ENCODE data around the gene PPP2R5C.

The PPP2R5C gene

DNA sequence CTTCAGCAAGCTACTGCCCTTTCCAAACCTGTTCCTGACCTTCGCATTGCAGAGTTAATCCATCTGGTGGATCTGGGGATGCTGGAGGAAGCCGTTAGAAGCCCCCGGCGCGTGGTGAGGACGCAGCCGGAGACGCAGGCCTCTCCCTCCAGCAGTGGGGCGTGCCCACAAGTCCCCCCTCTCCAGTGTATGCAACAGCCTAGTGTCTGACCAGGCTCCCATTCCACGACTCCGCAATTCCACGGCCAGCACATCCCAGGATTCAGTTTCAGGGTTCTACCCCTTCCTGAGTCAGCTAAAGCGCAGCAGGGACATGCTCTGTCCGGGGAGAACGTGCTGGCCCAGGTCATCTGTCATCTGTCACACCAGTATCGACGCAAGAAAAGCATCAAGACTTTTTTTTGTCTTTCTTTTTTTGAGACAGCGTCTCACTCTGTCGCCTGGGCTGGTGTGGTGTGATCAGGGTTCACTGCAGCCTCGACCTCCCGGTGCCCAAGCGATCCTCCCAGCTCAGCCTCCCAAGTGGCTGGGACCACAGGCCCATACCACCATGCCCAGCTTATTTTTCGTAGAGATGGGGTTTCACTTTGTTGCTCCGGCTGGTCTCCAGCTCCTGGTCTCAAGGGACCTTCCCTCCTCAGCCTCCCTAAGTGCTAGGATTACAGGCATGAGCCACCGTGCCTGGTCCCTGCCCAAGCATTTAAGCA is 194.8 kb downstream of the PPP2R5C start:
- TF ChIP-seq, protein P1, sequence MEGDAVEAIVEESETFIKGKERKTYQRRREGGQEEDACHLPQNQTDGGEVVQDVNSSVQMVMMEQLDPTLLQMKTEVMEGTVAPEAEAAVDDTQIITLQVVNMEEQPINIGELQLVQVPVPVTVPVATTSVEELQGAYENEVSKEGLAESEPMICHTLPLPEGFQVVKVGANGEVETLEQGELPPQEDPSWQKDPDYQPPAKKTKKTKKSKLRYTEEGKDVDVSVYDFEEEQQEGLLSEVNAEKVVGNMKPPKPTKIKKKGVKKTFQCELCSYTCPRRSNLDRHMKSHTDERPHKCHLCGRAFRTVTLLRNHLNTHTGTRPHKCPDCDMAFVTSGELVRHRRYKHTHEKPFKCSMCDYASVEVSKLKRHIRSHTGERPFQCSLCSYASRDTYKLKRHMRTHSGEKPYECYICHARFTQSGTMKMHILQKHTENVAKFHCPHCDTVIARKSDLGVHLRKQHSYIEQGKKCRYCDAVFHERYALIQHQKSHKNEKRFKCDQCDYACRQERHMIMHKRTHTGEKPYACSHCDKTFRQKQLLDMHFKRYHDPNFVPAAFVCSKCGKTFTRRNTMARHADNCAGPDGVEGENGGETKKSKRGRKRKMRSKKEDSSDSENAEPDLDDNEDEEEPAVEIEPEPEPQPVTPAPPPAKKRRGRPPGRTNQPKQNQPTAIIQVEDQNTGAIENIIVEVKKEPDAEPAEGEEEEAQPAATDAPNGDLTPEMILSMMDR (IDR thresholded peaks at IDR 0.05; ENCODE audit: insufficient read depth, low read length, poor library complexity, severe bottlenecking) = no peak
- no peak overlapping the region for H3K4me3 ChIP-seq (replicated peaks; ENCODE audit: low read depth, low read length)

DNA sequence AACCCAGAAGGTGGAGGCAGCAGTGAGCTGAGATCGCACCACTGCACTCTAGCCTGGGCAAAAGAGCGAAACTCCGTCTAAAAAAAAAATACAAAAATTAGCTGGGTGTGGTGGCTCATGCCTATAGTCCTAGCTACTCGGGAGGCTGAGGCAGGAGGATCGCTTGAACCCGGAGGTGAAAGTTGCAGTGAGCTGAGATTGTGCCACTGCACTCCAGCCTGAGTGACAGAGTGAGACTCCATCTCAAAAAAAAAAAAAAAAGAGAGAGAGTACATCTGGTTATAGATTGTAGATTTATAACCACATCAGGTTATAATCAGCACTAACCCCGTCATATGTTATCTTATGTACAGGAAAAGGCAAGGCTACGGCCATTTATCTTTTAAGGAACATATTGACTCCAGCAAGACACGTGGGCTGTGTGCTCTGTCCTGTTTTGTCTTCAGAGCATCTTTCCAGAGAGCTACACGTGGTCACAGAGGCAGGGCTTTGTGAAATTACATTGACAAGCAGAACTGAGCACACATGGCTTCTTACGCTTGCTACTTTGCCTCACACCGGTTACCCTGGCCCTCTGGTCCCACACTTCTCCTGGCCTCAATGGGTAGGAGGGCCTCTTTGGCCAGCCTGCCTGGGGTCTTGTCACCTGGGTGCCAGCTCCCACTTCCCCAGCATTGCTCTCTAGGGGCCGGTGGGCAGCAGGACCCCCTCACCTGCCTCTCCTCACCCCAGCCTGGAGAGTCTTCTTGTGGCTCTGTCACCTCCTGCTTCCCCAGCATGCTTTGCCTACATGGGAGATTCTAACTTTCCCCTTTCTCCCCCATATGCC is 196.1 kb downstream of the PPP2R5C start:
- no peaks in the 10 kb centered on the region for H3K36me3 ChIP-seq (ENCODE audit: control insufficient read depth, insufficient read depth, low read length)
- TF ChIP-seq, protein P1 (IDR thresholded peaks at IDR 0.05; ENCODE audit: insufficient read depth, low read length, poor library complexity, severe bottlenecking) = no peak
- H3K4me3 ChIP-seq (replicated peaks; ENCODE audit: low read depth, low read length) = no peak overlapping the region
- DNase-seq (ENCODE audit: extremely low read depth, insufficient read length) = no peak
- no peaks in the 10 kb centered on the region for H3K27me3 ChIP-seq (replicated peaks; ENCODE audit: control insufficient read depth, insufficient read depth, low read length)

More for the DNA sequence above, 194.8 kb downstream of the PPP2R5C start:
- H3K36me3 ChIP-seq (ENCODE audit: control insufficient read depth, insufficient read depth, low read length) = no peaks in the 10 kb centered on the region
- DNase-seq (ENCODE audit: extremely low read depth, insufficient read length) = no peak
- H3K27me3 ChIP-seq (replicated peaks; ENCODE audit: control insufficient read depth, insufficient read depth, low read length) = no peaks in the 10 kb centered on the region

DNA sequence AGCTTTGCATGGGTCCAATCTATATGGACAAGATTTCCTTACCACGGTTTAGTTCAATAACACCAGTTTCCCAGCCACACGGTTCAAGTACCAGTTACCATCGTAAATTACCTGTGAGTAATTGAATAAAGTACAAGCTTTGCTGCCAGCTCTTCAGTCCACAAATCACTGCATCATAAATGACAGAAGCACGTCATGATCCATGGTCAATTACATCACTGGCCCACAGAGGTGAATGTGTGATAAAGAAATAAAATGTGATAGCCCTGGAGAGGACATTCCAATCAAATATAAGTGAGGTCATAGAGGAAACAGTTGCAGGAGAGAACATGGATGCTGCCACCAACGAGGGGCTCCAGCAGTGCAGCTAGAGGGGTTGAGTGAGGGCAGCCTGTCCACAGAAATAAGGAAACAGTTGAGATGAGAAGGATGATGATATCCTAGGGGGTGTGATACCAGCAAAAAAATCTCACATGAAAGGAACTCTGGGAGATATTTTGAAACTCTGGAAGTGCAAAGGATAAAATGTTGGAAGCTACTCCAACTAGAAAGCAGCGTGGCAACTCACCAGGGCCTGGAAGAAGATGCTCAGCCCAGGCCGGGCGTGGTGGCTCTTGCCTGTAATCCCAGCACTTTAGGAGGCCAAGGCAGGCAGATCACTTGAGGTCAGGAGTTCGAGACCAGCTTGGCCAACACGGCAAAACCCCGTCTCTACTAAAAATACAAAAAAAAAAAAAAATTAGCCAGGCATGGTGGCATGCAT is 197.1 kb downstream of the PPP2R5C start:
- DNase-seq (ENCODE audit: extremely low read depth, insufficient read length) = no peak
- H3K4me3 ChIP-seq (replicated peaks; ENCODE audit: low read depth, low read length) = no peak overlapping the region

DNA sequence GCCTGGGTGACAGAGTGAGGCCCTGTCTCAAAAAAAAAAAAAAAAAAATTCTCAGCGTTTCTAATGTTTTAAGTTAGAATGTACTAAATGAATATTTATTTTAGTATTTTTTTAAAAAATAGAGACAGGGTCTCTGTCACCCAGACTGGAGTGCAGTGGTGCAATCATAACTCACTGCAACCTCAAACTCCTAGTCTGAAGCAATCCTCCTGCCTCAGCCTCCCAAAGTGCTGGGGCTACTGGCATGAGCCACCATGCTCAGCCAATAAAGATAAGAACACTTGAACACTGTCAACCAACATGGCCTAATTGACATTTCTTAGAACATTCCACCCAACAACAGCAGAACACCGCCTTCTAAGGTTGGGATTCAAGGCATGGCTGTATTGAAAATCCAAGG is 197.8 kb downstream of the PPP2R5C start:
- TF ChIP-seq, protein P1 (IDR thresholded peaks at IDR 0.05; ENCODE audit: insufficient read depth, low read length, poor library complexity, severe bottlenecking) = no peak
- no peaks in the 10 kb centered on the region for H3K36me3 ChIP-seq (ENCODE audit: control insufficient read depth, insufficient read depth, low read length)
- H3K4me3 ChIP-seq (replicated peaks; ENCODE audit: low read depth, low read length) = no peak overlapping the region
- DNase-seq (ENCODE audit: extremely low read depth, insufficient read length) = no peak
- H3K27me3 ChIP-seq (replicated peaks; ENCODE audit: control insufficient read depth, insufficient read depth, low read length) = no peaks in the 10 kb centered on the region

More for the DNA sequence above, 197.1 kb downstream of the PPP2R5C start:
- TF ChIP-seq, protein P1 (IDR thresholded peaks at IDR 0.05; ENCODE audit: insufficient read depth, low read length, poor library complexity, severe bottlenecking) = no peak
- H3K27me3 ChIP-seq (replicated peaks; ENCODE audit: control insufficient read depth, insufficient read depth, low read length) = no peaks in the 10 kb centered on the region
- no peaks in the 10 kb centered on the region for H3K36me3 ChIP-seq (ENCODE audit: control insufficient read depth, insufficient read depth, low read length)

DNA sequence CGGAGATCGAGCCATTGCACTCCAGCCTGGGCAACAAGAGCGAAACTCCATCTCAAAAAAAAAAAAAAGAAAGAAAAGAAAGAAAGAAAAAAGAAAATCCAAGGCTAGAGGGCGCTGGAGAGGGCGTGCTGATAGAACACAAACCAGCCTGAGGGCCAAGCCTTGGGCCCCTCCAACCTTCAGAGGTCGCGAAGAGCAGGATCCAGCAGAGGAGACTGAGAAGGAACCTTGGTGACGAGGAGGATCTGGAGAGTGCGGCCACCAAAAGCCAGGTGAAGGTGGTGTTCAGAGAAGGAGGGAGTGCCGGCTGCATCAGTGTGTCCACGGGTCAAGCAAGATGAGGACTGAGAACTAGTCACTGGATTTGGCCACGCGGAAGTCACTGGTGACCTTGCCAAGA is 198.7 kb downstream of the PPP2R5C start:
- TF ChIP-seq, protein P1 (IDR thresholded peaks at IDR 0.05; ENCODE audit: insufficient read depth, low read length, poor library complexity, severe bottlenecking) = peak; percentile 43
- Histone ChIP-seq H3K36me3 (ENCODE audit: control insufficient read depth, insufficient read depth, low read length) (no peaks in the 10 kb centered on the region), H3K4me3 (replicated peaks; ENCODE audit: low read depth, low read length) (no peak overlapping the region), H3K27me3 (replicated peaks; ENCODE audit: control insufficient read depth, insufficient read depth, low read length) (no peaks in the 10 kb centered on the region)
- no peak for DNase-seq (ENCODE audit: extremely low read depth, insufficient read length)
